ENCODE results near the gene FAM227A.

Gene FAM227A

GRCh38 chr22:38656256-38657044 is at the start of gene FAM227A, which contains the start of gene CBY1:
FAM227A (minus strand) TSS chr22:38656392; CDS start chr22:38650168, 6,224 bp downstream.
CBY1 (plus strand) TSS chr22:38656638; CDS start chr22:38668055, 11,417 bp downstream.
- H3K27ac ChIP-seq (ENCODE audit: low read length): peak within 1 kb of the TSS; percentile 99
- H3K36me3 ChIP-seq (ENCODE audit: control insufficient read depth, low read depth, low read length): no peaks in the 10 kb centered on the region
- no peaks in the 10 kb centered on the region for H3K27me3 ChIP-seq (ENCODE audit: control insufficient read depth, insufficient read depth, low read length)
- H3K4me1 ChIP-seq (ENCODE audit: control insufficient read depth, low read depth, low read length): peaks cover 8% of the 10 kb centered on the region
- H3K4me3 ChIP-seq (ENCODE audit: low read length): peak within 1 kb of the TSS; percentile 85
- H3K9me3 ChIP-seq (ENCODE audit: control insufficient read depth, low read depth, low read length): no peaks in the 10 kb centered on the region
- H3K9ac ChIP-seq (ENCODE audit: low read length): peak within 1 kb of the TSS; percentile 94

- H3K36me3 ChIP-seq (ENCODE audit: control insufficient read depth, low read depth, low read length): peaks cover 6% of the 10 kb centered on the region
- peak within 1 kb of the TSS; percentile 95 for H3K4me3 ChIP-seq (ENCODE audit: low read length)
- peak within 1 kb of the TSS; percentile 82 for H3K9ac ChIP-seq (ENCODE audit: low read length)
- no peaks in the 10 kb centered on the region for H3K27me3 ChIP-seq (ENCODE audit: control insufficient read depth, insufficient read depth, low read length)
- no peaks in the 10 kb centered on the region for H3K9me3 ChIP-seq (ENCODE audit: control insufficient read depth, low read depth, low read length)
- peaks cover 29% of the 10 kb centered on the region for H3K4me1 ChIP-seq (ENCODE audit: control insufficient read depth, low read depth, low read length)
- peak within 1 kb of the TSS; percentile 86 for H3K27ac ChIP-seq (ENCODE audit: low read length)
Measured at GRCh38 chr22:38705235-38706100, 49.3 kb upstream of the FAM227A start, which contains the start of gene GTPBP1. GTPBP1 (plus strand) TSS chr22:38705944; CDS start chr22:38705956, 12 bp downstream.

GRCh38 chr22:38704654-38705234 is 48.6 kb upstream of the FAM227A start:
- Histone ChIP-seq H3K4me1 (ENCODE audit: control insufficient read depth, low read depth, low read length) (peaks cover 31% of the 10 kb centered on the region), H3K27me3 (ENCODE audit: control insufficient read depth, insufficient read depth, low read length) (no peaks in the 10 kb centered on the region), H3K36me3 (ENCODE audit: control insufficient read depth, low read depth, low read length) (peaks cover 4% of the 10 kb centered on the region), H3K27ac (ENCODE audit: low read length) (peak overlapping the region; percentile 86), H3K9ac (ENCODE audit: low read length) (peak overlapping the region; percentile 66), H3K4me3 (ENCODE audit: low read length) (peak overlapping the region; percentile 54), H3K9me3 (ENCODE audit: control insufficient read depth, low read depth, low read length) (no peaks in the 10 kb centered on the region)

- Histone ChIP-seq H3K36me3 (ENCODE audit: control insufficient read depth, low read depth, low read length) (no peaks in the 10 kb centered on the region), H3K27ac (ENCODE audit: low read length) (no peak within 1 kb of the TSS), H3K9me3 (ENCODE audit: control insufficient read depth, low read depth, low read length) (no peaks in the 10 kb centered on the region), H3K9ac (ENCODE audit: low read length) (peak within 1 kb of the TSS; percentile 77), H3K27me3 (ENCODE audit: control insufficient read depth, insufficient read depth, low read length) (no peaks in the 10 kb centered on the region), H3K4me1 (ENCODE audit: control insufficient read depth, low read depth, low read length) (peaks cover 27% of the 10 kb centered on the region), H3K4me3 (ENCODE audit: low read length) (peak within 1 kb of the TSS; percentile 59)
Measured at GRCh38 chr22:38700789-38701628, 44.8 kb upstream of the FAM227A start, which contains the start of gene JOSD1. JOSD1 (minus strand) TSS chr22:38700943; CDS start chr22:38699987, 956 bp downstream.

GRCh38 chr22:38700270-38700788 is 44.1 kb upstream of the FAM227A start:
- Histone ChIP-seq H3K9me3 (ENCODE audit: control insufficient read depth, low read depth, low read length) (no peaks in the 10 kb centered on the region), H3K4me1 (ENCODE audit: control insufficient read depth, low read depth, low read length) (peaks cover 27% of the 10 kb centered on the region), H3K27me3 (ENCODE audit: control insufficient read depth, insufficient read depth, low read length) (no peaks in the 10 kb centered on the region), H3K27ac (ENCODE audit: low read length) (no peak overlapping the region), H3K4me3 (ENCODE audit: low read length) (peak overlapping the region; percentile 59), H3K9ac (ENCODE audit: low read length) (peak overlapping the region; percentile 74), H3K36me3 (ENCODE audit: control insufficient read depth, low read depth, low read length) (no peaks in the 10 kb centered on the region)

GRCh38 chr22:38699784-38700183 is 43.6 kb upstream of the FAM227A start:
- no peaks in the 10 kb centered on the region for H3K27me3 ChIP-seq (ENCODE audit: control insufficient read depth, insufficient read depth, low read length)
- peak overlapping the region; percentile 59 for H3K4me3 ChIP-seq (ENCODE audit: low read length)
- peak overlapping the region; percentile 74 for H3K9ac ChIP-seq (ENCODE audit: low read length)
- H3K27ac ChIP-seq (ENCODE audit: low read length): no peak overlapping the region
- peaks cover 22% of the 10 kb centered on the region for H3K4me1 ChIP-seq (ENCODE audit: control insufficient read depth, low read depth, low read length)
- no peaks in the 10 kb centered on the region for H3K9me3 ChIP-seq (ENCODE audit: control insufficient read depth, low read depth, low read length)
- no peaks in the 10 kb centered on the region for H3K36me3 ChIP-seq (ENCODE audit: control insufficient read depth, low read depth, low read length)

GRCh38 chr22:38699143-38699542 is 43.0 kb upstream of the FAM227A start:
- Histone ChIP-seq H3K27ac (ENCODE audit: low read length) (no peak overlapping the region), H3K4me3 (ENCODE audit: low read length) (peak overlapping the region; percentile 59)

GRCh38 chr22:38698407-38699094 is 42.4 kb upstream of the FAM227A start:
- Histone ChIP-seq H3K9me3 (ENCODE audit: control insufficient read depth, low read depth, low read length) (no peaks in the 10 kb centered on the region), H3K4me1 (ENCODE audit: control insufficient read depth, low read depth, low read length) (peaks cover 19% of the 10 kb centered on the region), H3K4me3 (ENCODE audit: low read length) (no peak overlapping the region), H3K9ac (ENCODE audit: low read length) (no peak overlapping the region), H3K36me3 (ENCODE audit: control insufficient read depth, low read depth, low read length) (no peaks in the 10 kb centered on the region), H3K27ac (ENCODE audit: low read length) (no peak overlapping the region), H3K27me3 (ENCODE audit: control insufficient read depth, insufficient read depth, low read length) (no peaks in the 10 kb centered on the region)

More at GRCh38 chr22:38699143-38699542, 43.0 kb upstream of the FAM227A start:
- H3K9me3 ChIP-seq (ENCODE audit: control insufficient read depth, low read depth, low read length): no peaks in the 10 kb centered on the region
- no peaks in the 10 kb centered on the region for H3K36me3 ChIP-seq (ENCODE audit: control insufficient read depth, low read depth, low read length)
- H3K9ac ChIP-seq (ENCODE audit: low read length): no peak overlapping the region
- H3K27me3 ChIP-seq (ENCODE audit: control insufficient read depth, insufficient read depth, low read length): no peaks in the 10 kb centered on the region
- peaks cover 19% of the 10 kb centered on the region for H3K4me1 ChIP-seq (ENCODE audit: control insufficient read depth, low read depth, low read length)

- no peaks in the 10 kb centered on the region for H3K36me3 ChIP-seq (ENCODE audit: control insufficient read depth, low read depth, low read length)
- H3K9me3 ChIP-seq (ENCODE audit: control insufficient read depth, low read depth, low read length): no peaks in the 10 kb centered on the region
- no peak overlapping the region for H3K9ac ChIP-seq (ENCODE audit: low read length)
- peaks cover 13% of the 10 kb centered on the region for H3K4me1 ChIP-seq (ENCODE audit: control insufficient read depth, low read depth, low read length)
- H3K27me3 ChIP-seq (ENCODE audit: control insufficient read depth, insufficient read depth, low read length): no peaks in the 10 kb centered on the region
- no peak overlapping the region for H3K27ac ChIP-seq (ENCODE audit: low read length)
- no peak overlapping the region for H3K4me3 ChIP-seq (ENCODE audit: low read length)
Measured at GRCh38 chr22:38697425-38698089, 41.4 kb upstream of the FAM227A start.

Data from iPS-18a (cell line).